Osteocyte (in vitro differentiated cells): Measurements from ENCODE around the gene PTPN14. TPM values are rescaled to one million over a fixed set of nuclear protein-coding genes. Genes with fewer than 3 reads are reported as not detected.

Experiments
- DNase-seq: peaks from one replicate; pipeline ENCODE4 v3.0.0; 2021; ENCODE audit warnings: mixed read lengths; ENCODE audit not compliant: unreplicated experiment; ENCODE audit errors: extremely low spot score
- H3K27ac Mint-ChIP-seq: one replicate; pipeline ENCODE4 v1.8.0; 2021; ENCODE audit warnings: mild to moderate bottlenecking, mixed read lengths; ENCODE audit not compliant: unreplicated experiment
- H3K27me3 Mint-ChIP-seq: one replicate; pipeline ENCODE4 v1.8.0; 2021; ENCODE audit warnings: mixed read lengths; ENCODE audit not compliant: unreplicated experiment
- H3K36me3 Mint-ChIP-seq: one replicate; pipeline ENCODE4 v1.8.0; 2021; ENCODE audit warnings: mixed read lengths; ENCODE audit not compliant: unreplicated experiment
- H3K4me1 Mint-ChIP-seq: one replicate; pipeline ENCODE4 v1.8.0; 2021; ENCODE audit warnings: mixed read lengths; ENCODE audit not compliant: unreplicated experiment
- H3K4me3 Mint-ChIP-seq: one replicate; pipeline ENCODE4 v1.8.0; 2021; ENCODE audit warnings: mild to moderate bottlenecking, moderate library complexity, mixed read lengths; ENCODE audit not compliant: unreplicated experiment
- H3K9me3 Mint-ChIP-seq: one replicate; pipeline ENCODE4 v1.8.0; 2021; ENCODE audit warnings: mixed read lengths; ENCODE audit not compliant: unreplicated experiment
- CTCF ChIP-seq: fragments of 200-600 bp; sonication (generic); IDR thresholded peaks from 2 replicates; pipeline ENCODE4 v1.5.0; 2021; ENCODE audit warnings: antibody characterized with exemption, mild to moderate bottlenecking, moderate library complexity
- total RNA-seq: library from RNA; stranded (reverse); gene quantifications from 2 replicates; pipeline ENCODE4 v1.2.1, GENCODE V29; 2021

PTPN14 gene
- total RNA-seq, 1 donor from 2014 or later: 140 TPM

GRCh38 chr1:214514819-214515383, 36.5 kb downstream of the PTPN14 start:
- Mint-ChIP-seq H3K9me3 (peaks cover 5% of the 10 kb centered on the region), H3K36me3 (peaks cover 9% of the 10 kb centered on the region), H3K4me3 (peak overlapping the region; percentile 62), H3K4me1 (peaks cover 82% of the 10 kb centered on the region), H3K27ac (peak overlapping the region; percentile 87), H3K27me3 (no peaks in the 10 kb centered on the region)
- no peak for TF ChIP-seq CTCF
- DNase-seq: no peak

GRCh38 chr1:214514032-214514818, 37.2 kb downstream of the PTPN14 start:
- peaks cover 5% of the 10 kb centered on the region for H3K9me3 Mint-ChIP-seq
- DNase-seq: peak; percentile 86
- H3K4me3 Mint-ChIP-seq: peak overlapping the region; percentile 62
- TF ChIP-seq CTCF: no peak
- peaks cover 9% of the 10 kb centered on the region for H3K36me3 Mint-ChIP-seq
- H3K27ac Mint-ChIP-seq: peak overlapping the region; percentile 87
- peaks cover 81% of the 10 kb centered on the region for H3K4me1 Mint-ChIP-seq
- H3K27me3 Mint-ChIP-seq: no peaks in the 10 kb centered on the region

DNA sequence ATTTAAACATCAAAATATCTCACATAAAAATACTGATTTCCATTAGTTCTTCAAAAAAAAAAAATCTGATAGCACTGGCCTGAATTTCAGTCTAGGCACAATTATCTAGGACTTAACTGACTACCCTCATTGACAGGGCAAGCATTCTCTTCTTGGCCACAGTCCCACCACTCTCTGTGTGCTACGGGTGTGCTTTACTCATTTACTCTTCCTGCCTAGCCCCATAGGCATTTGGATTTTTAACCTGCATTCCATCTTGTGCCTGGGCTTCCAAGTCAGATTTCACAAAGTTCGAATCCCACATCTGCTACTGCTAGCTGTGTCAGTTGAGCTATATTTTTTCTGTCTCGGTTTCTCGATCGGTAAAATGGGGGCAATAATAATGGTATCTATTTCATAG, 38.0 kb downstream of the PTPN14 start:
- Mint-ChIP-seq H3K27me3 (no peaks in the 10 kb centered on the region), H3K27ac (peak overlapping the region; percentile 87), H3K36me3 (peaks cover 13% of the 10 kb centered on the region), H3K4me3 (peak overlapping the region; percentile 62), H3K4me1 (peaks cover 74% of the 10 kb centered on the region), H3K9me3 (peaks cover 10% of the 10 kb centered on the region)
- DNase-seq: no peak
- no peak for TF ChIP-seq CTCF

DNA sequence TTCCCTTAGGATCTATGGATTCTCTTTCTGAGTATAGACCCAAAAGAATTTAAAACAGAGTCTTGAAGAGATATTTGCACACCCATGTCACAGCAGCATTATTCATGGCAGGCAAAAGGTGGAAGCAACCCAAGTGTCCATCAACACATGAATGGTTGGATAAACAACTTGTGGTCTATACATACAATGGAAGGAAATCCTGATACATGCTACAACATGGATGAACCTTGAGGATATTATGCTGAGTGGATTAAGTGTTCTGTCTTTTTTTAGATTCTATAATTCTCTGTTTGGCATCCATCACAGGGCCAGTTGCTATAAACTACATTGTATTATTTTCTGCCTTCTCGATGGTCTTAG, 39.8 kb downstream of the PTPN14 start:
- DNase-seq: no peak
- no peak for TF ChIP-seq CTCF
- Mint-ChIP-seq H3K4me1 (peaks cover 69% of the 10 kb centered on the region), H3K4me3 (no peak overlapping the region), H3K27me3 (no peaks in the 10 kb centered on the region), H3K36me3 (peaks cover 14% of the 10 kb centered on the region), H3K9me3 (peaks cover 11% of the 10 kb centered on the region), H3K27ac (peak overlapping the region; percentile 62)

GRCh38 chr1:214510914-214511638, 40.3 kb downstream of the PTPN14 start:
- Mint-ChIP-seq H3K27me3 (no peaks in the 10 kb centered on the region), H3K4me3 (no peak overlapping the region), H3K9me3 (peaks cover 11% of the 10 kb centered on the region), H3K27ac (peak overlapping the region; percentile 32), H3K4me1 (peaks cover 68% of the 10 kb centered on the region), H3K36me3 (peaks cover 14% of the 10 kb centered on the region)
- no peak for TF ChIP-seq CTCF
- DNase-seq: no peak
